ENCODE data around the gene MYDGF.

DNA sequence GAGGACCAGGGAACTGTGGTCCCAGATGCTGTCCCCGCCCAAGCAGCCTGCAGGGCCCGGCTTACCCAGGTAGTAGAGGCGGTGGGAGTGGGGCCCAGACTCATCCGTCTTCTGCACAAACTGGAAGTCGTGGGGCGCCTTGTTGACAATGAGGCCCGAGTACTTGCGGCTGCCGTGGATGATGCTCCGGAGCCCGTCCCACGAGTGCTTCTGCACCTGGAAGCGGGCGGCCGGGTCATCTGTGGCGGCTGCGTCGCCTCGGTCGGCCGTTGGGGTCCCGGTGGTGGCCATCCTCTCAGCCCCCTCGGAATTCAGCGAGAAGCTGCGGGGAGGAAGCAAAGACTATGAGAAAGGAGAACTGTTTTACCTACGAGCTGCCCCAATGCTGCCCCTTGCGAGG is 43.9 kb upstream of the MYDGF start:
- TF ChIP-seq CTCF (IDR thresholded peaks at IDR 0.05) (no peak), POLR2A (IDR thresholded peaks at IDR 0.05) (no peak)
